Stimulated activated CD8-positive, alpha-beta memory T cell treated with anti-CD3 and anti-CD28 coated beads, Interleukin-12 subunit alpha, Interleukin-12 subunit beta, amount 100 ng/mL, for 24 hours (primary cell): ENCODE measurements around the gene ATRNL1.
"Not testable (repeated sequence)": the region's sequence is repeated elsewhere in the genome, so short reads cannot be mapped to it uniquely, and the experiment has no call there.

Source experiments
- DNase-seq: peaks from one replicate; pipeline ENCODE4 v3.0.0-alpha.2; 2020; ENCODE audit errors: extremely low read depth

The ATRNL1 gene

DNA sequence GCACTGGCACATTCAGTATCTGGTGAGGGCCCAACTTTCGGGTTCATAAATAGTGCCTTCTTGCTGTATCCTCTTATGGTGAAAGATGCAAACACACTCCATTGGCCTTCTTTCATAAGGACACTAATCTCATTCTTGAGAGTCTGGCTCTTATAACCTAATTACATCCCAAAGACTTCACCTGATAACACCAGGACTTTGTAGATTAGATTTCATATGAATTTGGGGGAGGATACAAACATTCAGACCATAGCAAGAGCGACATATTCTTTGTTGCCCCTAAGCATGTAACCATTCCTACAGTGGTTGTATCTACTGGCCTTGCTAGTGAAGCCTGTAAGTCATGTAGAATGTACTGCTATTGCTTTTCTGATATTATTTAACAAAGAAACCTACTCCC, 654.6 kb downstream of the ATRNL1 start:
- no peak for DNase-seq

DNA sequence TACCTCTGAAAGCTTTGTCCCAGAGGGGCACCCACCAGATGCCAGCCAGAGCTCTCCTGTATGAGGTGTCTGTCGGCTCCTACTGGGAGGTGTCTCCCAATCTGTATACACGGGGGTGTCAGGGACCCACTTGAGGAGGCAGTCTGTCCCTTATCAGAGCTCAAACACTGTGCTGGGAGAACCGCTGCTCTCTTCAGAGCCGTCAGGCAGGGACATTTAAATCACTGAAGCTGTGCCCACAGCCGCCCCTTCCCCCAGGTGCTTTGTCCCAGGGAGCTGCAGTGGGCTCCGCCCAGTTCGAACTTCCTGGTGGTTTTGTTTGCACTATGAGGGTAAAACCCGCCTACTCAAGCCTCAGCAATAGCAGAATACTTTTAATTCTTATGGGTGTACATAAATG, 665.3 kb downstream of the ATRNL1 start:
- DNase-seq = not testable (repeated sequence)

DNA sequence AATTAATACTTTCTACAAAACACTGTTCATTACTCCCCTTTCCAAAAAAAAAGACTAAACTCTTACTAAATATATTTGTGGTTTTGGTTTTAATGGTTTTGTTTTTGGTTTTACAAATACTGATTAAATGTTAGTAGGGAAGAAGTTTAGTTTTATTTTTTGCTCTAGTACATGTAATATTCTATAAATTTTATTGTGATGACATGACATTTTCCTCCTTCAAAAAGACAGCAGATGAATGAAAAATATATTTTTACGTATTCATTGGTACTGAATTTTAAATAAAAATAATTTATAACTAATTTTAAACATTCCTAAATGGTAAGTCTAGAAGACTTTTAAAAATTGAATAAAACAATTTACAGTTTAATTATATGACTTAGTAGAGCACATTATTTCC, 667.0 kb downstream of the ATRNL1 start:
- DNase-seq = no peak

DNA sequence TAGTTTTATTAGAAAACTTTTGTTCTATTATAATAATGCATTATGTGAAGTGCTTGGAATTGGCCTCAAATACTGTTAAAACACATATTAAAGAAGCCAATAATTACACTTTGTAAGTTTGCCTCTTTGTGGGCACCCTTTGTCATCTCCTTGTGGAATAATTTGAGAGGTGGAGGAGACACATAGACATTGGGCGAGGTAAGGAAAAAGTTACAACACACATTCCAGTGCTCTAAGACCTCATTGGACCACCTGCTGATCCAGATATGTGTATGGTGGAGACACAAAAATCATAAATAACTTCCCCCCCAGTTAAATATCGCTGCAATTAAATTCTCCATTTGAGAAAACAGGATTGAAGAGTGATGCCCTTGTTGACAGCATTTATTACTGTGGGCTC, 668.0 kb downstream of the ATRNL1 start:
- DNase-seq = no peak

DNA sequence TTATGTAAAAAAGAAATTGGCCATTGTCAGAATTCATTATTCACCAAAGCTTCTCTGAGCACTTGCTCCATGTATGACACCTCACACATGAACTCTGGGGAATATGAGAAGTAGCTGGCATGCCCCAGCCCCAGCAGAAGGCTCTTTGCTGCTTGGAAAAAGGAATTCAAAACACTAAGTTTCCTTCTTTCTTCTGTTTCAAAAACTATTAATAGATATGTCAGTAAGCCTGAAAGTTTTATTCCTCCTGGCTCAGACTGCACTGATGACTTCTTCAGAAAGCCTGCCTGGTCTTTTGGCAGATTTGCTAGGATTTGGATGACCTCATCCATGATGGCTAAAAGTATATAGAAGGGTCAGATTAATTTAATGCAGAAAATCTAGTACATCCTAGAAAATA, 668.9 kb downstream of the ATRNL1 start:
- no peak for DNase-seq

DNA sequence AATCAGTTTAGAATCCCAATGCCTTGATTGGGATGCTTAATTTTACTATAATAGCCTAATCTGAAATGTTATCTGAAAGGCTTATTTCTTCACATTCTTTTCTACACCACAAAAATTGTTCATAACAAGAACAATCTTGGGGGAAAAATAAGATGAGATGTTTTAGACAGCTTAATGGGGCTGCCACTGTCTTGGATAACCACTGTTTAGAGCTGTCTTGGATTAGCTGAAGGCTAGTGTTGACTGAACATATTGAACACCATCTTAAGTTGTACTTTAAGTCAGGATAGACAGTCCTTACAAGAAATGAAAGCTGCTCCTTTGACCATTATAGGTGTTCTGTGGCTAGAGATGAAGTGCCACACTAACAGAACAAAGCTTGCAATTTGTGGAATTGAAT, 678.6 kb downstream of the ATRNL1 start:
- DNase-seq = no peak

DNA sequence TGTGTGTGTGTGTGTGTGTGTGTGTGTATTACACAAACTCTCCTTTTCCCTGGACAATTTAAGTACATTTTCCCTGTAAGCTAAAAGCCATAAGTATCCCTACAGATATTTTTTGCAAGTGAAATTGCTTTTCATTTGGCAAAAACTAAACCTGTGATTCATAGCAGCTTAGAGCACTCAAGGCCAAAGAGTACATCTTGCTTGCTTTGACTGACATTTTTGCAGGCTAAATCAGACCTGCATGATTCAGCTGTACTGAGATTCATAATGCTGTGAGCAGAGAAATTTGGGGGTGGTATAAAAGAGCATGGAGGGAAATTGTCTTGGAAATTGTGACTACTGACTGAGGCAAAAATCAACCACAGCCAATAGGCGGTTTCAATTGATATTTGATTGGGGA, 679.4 kb downstream of the ATRNL1 start:
- DNase-seq = no peak

DNA sequence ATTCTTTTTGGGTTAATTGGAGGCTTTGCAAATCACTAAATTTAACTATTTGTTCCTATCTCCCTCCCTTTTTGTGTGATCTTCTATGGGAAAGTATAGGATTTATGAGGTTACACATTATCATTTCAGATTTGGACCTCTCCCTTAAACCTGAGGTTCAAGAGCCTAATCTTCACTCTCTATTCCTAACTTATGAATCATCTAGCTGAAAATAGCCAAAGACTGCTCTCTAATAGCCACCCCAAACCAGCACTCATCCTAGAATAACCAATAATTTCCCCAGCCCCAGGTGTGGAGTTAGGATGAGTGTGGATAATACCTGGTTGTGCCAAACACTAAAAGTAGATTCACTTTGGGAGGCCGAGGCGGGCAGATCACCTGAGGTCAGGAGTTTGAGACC, 680.7 kb downstream of the ATRNL1 start:
- DNase-seq = no peak

DNA sequence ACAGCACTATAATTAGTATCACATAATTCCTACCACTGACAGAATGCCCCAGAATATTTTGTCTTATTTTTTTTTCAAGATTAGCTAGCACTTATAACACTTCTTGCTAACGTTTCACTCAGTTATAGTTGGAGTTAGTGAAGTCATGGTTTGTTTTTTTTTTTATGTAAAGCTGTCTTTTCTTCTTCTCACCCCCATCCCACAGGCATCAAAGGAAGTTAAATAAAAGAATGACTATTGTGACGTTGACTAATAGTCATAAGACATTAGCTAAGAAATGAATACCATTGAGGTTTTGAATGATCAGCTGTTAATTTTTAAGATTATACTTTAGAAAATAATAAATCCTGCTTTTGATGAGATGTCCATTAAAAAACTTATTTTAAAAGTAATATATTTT, 681.6 kb downstream of the ATRNL1 start:
- DNase-seq = no peak

DNA sequence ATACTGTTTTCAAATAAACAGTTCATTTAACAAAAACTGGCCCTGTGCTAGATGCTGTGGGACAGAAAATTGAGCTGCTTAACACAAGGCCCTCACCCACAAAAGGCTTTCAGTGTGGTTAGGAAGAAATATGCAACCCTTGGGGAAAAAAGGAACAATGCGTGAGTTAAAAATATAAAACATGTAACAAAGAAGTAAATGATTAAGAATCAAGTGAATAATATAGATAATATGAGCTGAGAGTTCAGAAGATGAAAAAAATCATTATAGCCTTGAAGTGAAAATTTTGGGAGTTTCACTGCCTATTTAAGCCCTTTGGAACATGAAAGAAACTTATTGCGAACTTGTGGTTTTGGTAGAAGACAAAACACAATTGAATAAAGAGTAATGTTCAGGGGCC, 684.5 kb downstream of the ATRNL1 start:
- no peak for DNase-seq

DNA sequence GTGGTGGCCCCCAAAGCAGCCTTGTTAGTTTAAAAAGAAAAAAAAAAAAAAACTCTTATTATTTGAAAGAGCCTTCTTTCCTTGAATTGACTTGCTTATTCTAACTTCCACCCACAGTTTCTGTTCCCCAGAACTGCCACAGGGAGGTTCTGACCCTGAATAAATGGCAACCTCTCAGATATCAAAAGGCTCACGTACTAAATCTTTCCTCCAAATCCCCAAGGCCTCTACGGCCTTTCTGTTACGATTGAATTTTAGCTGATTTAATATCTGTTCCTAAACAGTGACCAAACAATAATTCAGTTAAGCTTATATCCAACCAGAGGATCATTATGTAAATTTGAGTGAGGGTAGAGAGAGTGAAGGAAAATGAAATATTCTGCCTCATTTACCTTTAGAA, 697.1 kb downstream of the ATRNL1 start:
- no peak for DNase-seq

DNA sequence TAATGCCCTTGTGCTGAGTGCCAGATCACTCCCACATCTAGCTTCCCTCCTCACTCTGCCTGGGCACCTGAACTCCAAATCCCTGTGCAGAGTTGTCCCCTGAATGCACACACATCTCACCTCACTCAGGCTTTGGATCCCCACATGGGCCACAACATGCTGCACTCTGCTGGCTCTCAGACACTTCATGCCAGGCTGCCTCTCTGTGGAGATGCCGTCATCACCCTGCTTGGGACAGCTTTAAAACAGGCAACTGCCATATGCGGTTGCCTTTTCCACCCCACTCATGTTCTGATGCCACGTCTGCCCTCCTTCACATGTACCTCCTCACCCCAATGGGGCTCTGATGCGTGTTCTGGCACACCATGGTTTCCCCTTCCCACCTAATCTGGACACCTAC, 702.8 kb downstream of the ATRNL1 start:
- DNase-seq = no peak

DNA sequence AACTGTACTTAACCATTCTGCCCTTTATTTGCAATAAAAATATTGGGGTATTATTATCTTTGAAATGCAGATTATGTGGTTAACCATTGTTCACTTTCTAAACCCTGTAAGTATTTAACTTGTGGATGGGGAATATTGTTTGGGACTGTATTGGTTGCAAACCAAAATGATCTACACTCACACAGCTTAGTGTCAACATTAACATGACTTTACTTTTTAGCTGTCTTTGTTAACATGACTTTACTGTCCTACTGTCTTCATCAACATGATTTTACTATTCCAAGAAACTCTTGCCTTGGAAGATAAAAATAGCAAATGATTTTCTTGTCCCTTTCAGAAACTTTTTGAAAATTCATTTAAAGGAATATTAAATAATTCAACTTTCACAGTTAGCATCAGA, 708.3 kb downstream of the ATRNL1 start:
- no peak for DNase-seq

DNA sequence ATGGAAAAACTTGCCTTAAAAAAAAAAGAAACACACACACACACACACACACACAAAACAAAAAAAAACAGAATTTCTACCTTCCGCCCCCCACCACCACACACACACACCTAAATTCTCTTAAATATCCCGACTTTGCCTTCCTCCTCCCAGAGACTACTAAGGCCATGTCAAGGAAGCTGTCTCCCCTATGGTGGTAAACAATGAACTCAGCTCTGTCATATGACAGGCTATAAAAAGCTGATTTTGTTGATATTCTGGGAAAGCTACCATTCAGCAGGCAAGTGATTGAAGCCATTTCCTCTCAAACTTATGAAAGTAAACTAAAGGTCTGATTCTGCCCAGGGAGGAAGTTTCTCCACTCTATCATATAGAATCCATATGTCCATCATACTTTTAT, 708.8 kb downstream of the ATRNL1 start:
- DNase-seq = no peak

DNA sequence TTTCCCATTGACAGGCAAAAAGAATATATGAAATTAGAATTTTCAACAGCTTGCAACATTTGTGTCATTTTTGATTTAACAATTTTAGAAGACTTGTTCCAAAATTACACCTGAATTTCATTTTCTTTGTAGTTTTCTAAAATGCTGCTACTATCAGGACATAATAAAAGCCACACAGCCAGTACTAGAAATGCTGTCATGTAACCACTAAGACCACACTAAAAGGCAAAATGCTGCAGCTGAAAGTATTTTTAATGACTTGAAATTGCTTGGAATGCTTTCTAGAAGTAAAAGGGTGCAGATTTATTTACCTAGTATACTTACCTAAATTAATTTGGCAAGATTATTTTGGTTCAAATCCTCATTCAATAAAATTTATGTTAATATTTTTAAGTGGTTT, 709.7 kb downstream of the ATRNL1 start:
- DNase-seq = no peak

DNA sequence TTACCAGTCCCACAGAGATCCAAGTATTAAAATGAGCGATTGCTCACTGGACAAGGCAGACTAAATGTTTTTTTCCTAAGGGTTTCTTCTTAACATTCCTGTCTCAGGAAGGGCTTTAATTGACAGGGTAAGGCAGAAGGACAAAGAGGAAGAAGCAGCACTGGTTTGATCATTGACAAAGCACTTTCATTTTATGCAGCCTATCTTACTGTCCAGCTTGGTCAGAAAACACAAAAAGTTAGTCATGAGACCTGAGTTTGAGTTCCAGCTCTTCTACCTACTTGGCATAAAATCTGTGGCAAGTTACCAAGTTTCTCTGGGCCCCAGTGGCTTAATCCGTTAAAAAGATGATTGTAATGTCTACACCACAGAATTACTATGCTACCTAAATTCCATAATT, 721.4 kb downstream of the ATRNL1 start:
- no peak for DNase-seq

DNA sequence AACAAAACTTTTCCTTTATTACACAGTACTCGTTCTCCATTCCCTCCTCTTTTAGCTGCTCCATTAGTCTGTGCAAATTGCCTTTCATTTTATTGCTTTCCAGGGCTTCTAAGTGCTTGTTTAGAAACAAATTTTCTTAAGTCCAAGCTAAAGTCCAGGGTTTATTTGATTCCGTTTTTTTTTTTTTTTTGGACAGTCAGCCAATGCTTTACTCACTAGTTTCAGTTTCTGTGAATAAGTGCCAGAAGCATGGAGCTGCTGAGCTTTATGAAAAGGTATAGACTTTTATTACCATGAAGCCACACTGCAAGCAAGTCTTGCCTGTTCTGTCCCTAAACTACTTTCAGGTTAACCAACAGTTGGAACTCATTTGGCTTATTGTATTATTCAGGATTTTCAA, 724.8 kb downstream of the ATRNL1 start:
- DNase-seq = no peak

DNA sequence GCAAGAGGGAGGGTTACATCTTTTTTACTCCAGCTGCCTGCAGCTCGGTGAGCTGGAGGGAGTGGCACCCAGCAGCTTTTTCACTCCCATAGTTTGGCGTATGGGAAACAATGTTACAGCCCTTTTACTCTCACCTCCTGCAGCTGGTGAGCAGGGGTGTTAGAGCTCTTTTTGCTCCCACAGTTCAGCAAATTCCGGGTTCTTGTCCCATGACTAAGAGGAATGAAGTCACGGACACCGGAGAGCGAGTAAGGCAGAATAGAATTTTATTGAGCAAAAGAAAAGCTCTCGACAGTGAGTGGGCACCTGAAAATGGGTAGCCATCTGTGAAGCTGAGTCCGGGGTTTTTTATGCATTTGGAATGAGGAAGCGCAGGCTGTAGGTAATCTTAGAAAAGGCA, 733.2 kb downstream of the ATRNL1 start:
- no peak for DNase-seq

DNA sequence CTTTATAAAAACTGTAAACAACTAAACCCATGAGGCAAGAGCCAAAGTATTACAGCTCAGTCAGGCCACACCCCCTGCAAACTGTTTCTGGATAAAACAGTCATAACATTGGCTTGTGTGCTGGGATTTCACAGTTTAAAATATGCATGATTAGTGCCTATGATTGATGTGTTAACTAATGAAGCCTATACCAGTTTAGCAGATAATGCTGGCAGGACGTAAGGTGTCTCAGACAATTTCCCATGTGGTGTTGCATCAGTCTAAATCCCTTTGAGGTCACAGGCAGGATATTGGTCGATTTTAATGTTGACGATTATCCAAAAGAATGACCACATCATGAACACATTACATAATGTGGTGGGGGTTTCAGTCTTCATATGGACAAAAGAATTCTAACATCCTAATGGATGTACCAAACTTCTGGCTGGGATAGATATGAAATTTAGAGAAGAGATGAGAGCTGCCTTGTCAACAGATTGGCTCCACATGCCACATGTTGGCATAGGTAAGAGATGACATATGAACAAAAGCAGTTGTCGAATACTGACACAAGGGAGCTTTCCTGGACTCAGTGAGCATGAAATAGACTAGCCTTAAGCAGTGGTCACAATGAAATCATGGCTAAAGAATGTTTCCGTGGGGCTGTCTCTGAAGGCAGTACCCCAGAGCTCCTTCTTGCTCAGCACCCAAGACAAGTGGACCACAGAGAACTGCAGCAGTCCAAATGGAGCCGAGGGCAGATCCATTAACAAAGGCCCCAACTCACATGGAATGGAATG, 734.3 kb downstream of the ATRNL1 start:
- DNase-seq = no peak

DNA sequence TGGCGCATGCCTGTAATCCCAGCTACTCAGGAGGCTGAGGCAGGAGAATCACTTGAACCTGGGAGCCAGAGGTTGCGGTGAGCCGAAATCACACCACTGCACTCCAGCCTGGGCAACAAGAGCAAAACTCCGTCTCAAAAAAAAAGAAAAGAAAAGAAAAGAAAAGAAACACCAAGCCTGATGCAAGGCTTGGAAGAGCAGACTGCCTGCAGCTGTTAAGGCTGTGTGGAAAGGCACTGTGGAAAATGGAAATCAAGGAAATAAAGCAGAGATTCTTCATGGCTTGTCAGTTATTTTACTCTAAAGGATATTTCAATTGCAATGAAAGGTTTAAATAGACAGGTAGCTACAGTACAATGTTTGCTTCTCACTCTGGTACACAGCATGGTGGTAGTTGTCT, 735.0 kb downstream of the ATRNL1 start:
- not testable (repeated sequence) for DNase-seq

DNA sequence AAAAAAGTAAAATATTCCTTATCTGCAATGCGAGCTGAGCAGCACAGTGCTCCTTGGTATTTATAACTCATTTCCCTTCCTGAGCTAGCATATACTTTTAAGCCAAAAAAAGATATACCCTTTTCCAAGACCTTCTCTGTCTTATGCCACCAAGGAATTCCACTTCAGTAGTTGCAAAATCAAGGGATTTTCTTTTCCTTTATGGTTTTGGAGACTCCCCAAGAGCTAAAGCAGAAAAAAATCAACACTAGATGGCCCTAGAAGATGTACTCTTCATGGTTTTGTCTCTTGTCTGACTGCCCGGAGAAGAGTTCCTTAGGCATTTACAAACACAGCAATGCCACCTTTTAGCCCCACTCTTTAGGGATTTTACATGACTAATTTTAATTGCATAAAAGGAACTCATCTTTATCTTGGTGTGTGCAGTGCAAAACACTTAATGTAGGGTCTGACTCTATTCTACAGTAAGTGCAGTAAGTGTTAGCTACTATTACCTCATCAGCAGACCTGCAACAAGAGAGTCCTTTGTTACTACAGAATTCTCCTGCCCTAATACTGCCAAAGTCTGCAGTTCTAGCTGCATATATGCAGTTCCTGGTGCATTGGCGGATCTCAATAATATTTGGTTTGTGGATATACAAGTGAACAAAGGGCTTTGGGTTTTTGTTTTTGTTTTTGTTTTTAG, 736.5 kb downstream of the ATRNL1 start:
- DNase-seq = no peak

DNA sequence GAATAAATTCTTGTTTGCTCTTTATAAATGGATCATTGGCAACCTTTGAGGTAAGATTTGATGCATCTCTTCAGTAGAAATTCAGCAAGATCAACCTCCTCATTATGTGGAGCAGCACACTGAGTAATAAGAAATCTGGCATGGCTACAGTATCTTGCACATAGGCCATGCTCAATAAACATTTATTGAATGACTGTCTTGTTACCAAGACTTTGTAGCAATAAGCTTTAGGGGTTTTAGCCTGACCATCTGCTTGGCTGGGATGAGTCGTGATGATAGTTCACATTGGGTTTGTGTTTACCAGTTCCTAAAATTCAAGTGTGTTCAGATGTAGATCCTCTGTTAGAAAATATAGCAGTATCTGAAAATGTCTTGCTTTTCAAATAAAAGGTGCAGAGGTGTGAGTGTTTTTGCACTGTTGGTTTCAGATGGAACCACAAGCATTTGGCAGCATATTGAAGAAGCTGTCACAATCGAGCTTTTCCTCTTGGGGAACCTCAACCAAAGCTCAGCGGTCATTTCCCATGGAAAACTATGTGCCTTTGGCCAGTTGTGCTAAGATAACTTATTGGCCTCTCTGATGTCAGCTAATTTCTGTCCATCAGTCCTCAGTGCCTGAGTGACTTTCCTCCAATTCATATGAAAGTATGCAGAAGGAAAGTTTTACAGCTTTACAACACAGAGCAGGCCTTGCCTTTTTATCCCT, 737.3 kb downstream of the ATRNL1 start:
- no peak for DNase-seq

DNA sequence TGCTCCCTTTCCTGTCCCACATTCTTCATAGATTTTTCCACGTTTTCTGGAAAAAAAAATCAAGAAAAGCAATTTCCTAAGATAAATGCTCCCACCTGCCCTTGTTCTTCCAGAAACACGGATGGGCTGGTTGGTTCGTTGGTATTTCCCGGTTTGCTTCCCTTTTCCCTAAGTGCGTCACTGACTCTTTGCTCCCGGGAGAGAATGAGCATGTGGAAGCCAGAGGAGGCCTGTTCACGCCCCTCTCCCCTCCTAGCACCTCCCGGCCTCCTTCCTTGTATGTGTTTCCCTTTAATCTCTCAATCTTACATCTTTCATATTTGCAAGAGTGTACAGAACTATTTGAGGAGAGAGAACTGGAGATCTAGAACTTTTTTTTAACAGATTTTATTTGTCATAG, 737.9 kb downstream of the ATRNL1 start:
- no peak for DNase-seq
